ENCODE data around the gene KLF5. TPM values are rescaled to one million over a fixed set of nuclear protein-coding genes. Genes with fewer than 3 reads are reported as not detected.

The KLF5 gene
- total RNA-seq, 1 experiment from 2014 or later = 2.2 TPM

DNA sequence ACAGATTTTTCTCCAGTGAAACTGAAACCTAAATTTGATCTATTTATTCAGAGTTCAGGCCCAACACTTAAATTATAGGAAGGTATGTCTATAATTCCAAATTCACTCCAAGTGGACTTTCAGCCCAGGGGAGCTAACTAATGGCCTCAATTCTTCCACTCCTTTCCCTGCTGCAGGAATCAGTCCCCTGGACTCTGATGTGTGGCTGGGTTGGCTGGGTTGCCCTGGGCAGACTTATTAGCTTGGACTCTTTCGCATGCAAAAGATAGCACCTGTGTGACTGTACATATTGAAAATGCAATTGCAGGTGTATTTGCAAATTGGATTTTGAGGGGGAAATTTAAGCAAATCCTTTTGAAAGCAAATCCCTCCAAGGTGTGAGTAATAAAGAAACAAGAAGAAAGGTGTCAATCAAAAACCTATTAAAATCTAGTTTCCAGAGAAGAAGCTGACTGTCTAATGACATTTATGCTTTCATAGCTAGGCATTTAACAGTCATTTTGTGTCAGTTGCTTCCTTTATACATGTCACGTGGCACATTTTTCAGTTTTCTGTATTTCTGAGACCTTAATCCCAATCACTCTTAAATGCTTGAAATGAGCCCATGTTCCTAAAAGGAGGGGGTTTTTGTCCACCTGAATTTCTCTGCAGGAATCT lies 42.7 kb downstream of the KLF5 start:
- H4K8ac ChIP-seq (replicated peaks; ENCODE audit: insufficient read length, low read depth, low read length) = no peak overlapping the region
- H3K23ac ChIP-seq (ENCODE audit: insufficient read length, low read depth, low read length) = no peak overlapping the region
- H3K27me3 ChIP-seq (ENCODE audit: insufficient read depth, low read length) = no peaks in the 10 kb centered on the region
- H2BK20ac ChIP-seq (ENCODE audit: low read depth, low read length, poor library complexity, severe bottlenecking) = no peak overlapping the region
- no peak overlapping the region for H4K5ac ChIP-seq (ENCODE audit: insufficient read length, low read depth, low read length)
- Mint-ChIP-seq H3K27ac (no peak overlapping the region), H3K27me3 (ENCODE audit: low read depth) (no peaks in the 10 kb centered on the region; the same call in 1 of the 2 replicates), H3K4me3 (no peak overlapping the region), H3K9me3 (peaks cover 2 to 3% of the 10 kb centered on the region in 2 experiments; a peak in 3 of 5 replicates), H3K4me1 (no peaks in the 10 kb centered on the region), H3K36me3 (ENCODE audit: insufficient read depth in 1 of 3, low read depth in 3 of 3) (peaks cover 0 to 10% (median 2%) of the 10 kb centered on the region in 3 experiments; a peak in 1 of 7 replicates)
- H4K91ac ChIP-seq (ENCODE audit: insufficient read length, low read depth, low read length) = no peak overlapping the region
- H4K20me1 ChIP-seq (ENCODE audit: control insufficient read depth, insufficient read depth, insufficient read length) = no peaks in the 10 kb centered on the region
- H3K18ac ChIP-seq (ENCODE audit: insufficient read length, low read depth, low read length) = no peak overlapping the region
- H2BK15ac ChIP-seq (ENCODE audit: low read depth, low read length) = no peak overlapping the region
- no peaks in the 10 kb centered on the region for H3K79me1 ChIP-seq (ENCODE audit: insufficient read depth, low read depth, low read length, poor library complexity, severe bottlenecking)
- no peak overlapping the region for H2BK120ac ChIP-seq (ENCODE audit: low read depth, low read length, poor library complexity, severe bottlenecking)
- H3K23me2 ChIP-seq (ENCODE audit: insufficient read length, low read depth, low read length, poor library complexity, severe bottlenecking) = no peaks in the 10 kb centered on the region
- H3K4me1 ChIP-seq (ENCODE audit: insufficient read depth, low read length) = no peaks in the 10 kb centered on the region
- no peak overlapping the region for H3K4ac ChIP-seq (ENCODE audit: low read depth, low read length)
- no peak overlapping the region for H3K9ac ChIP-seq (ENCODE audit: extremely low read depth, insufficient read length, low read length)
- H3K14ac ChIP-seq (ENCODE audit: insufficient read depth, low read length) = no peak overlapping the region
- H2AK5ac ChIP-seq (ENCODE audit: insufficient read length, low read length) = no peak overlapping the region
- H2BK5ac ChIP-seq (ENCODE audit: insufficient read length, low read length) = no peak overlapping the region
- no peak overlapping the region for H3T11ph ChIP-seq (ENCODE audit: low read length)
- H2AFZ ChIP-seq (ENCODE audit: low read length) = no peak overlapping the region
- H3K27ac ChIP-seq (ENCODE audit: insufficient read length, low read depth, low read length) = no peak overlapping the region
- no peak overlapping the region for H3K56ac ChIP-seq (ENCODE audit: insufficient read length, low read depth, low read length)
- no peak for DNase-seq
- no peak overlapping the region for H3K4me2 ChIP-seq (ENCODE audit: insufficient read depth, insufficient read length, low read length)
- no peak overlapping the region for H2BK12ac ChIP-seq (ENCODE audit: insufficient read length, low read depth, low read length)
- no CpG with 5 or more reads among the region's 2 CpGs for WGBS (ENCODE audit: extremely low coverage, insufficient read length, low lambda C conversion rate)
- no peaks in the 10 kb centered on the region for H3K79me2 ChIP-seq (ENCODE audit: insufficient read depth, low read length)
- no peaks in the 10 kb centered on the region for H3K9me3 ChIP-seq (ENCODE audit: control insufficient read depth, low read depth, low read length)
- TF ChIP-seq CTCF (conservative IDR thresholded peaks at IDR 0.05) = no peak

All from H9 (cell line).